ENCODE results near the gene MPP2.
"Not testable (repeated sequence)": the region's sequence is repeated elsewhere in the genome, so short reads cannot be mapped to it uniquely, and the experiment has no call there.

Gene MPP2, protein sequence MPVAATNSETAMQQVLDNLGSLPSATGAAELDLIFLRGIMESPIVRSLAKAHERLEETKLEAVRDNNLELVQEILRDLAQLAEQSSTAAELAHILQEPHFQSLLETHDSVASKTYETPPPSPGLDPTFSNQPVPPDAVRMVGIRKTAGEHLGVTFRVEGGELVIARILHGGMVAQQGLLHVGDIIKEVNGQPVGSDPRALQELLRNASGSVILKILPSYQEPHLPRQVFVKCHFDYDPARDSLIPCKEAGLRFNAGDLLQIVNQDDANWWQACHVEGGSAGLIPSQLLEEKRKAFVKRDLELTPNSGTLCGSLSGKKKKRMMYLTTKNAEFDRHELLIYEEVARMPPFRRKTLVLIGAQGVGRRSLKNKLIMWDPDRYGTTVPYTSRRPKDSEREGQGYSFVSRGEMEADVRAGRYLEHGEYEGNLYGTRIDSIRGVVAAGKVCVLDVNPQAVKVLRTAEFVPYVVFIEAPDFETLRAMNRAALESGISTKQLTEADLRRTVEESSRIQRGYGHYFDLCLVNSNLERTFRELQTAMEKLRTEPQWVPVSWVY

DNA sequence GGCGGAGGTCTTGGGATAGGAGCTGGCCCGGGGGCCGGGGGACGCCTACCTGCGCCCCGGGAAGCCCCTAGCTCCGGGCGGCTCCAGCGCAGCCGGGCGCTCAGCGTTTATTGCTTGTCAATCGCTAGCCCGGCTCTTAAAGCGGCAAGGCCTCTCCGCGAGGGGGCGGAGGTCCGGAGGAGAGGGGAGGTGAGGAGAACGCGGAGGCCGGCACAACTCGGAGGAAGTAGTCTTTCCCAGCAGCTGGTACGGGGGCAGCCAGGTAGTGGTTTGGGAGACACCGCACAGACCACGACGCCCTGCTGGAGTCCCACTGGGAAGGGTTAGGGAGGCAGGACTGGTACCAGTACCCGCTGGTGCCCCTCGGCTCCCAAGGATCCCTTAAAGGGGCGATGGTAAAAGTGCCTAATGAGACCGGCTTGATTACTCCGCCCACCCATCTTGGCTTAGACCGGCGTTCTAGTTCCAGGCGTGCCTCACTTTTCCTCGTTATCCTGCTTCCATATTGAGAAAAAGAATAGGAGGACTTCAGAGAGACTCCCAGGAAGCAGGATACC is at the start of gene MPP2:
TSS of gene MPP2 (minus strand) at position 112 of the 557 bp plus-strand sequence. CDS start 3,076 bp downstream, outside the sequence.
- peak; percentile 15 to 46 for DNase-seq (ENCODE audit: low read depth in 2 of 2)

DNA sequence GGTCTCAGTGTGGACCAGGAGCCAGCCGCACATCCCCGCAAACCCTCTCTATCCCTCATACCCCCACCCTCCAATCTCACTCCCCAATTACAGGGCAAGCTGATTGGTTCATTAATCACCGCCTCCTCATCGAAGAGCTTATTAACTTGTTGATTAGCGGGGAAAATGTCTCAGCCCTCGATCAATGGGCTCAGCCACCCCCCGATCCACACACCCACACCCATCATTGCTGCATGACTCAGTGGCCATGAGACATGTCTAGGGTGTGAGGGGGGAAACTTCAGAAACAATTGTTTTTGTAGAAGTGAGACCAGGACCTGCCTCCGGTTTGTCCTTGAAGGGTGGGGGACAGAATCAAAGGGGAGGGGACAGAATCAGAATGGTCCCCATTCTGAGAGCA is 48.9 kb upstream of the MPP2 start:
- no peak for DNase-seq (ENCODE audit: low read depth in 2 of 2)

DNA sequence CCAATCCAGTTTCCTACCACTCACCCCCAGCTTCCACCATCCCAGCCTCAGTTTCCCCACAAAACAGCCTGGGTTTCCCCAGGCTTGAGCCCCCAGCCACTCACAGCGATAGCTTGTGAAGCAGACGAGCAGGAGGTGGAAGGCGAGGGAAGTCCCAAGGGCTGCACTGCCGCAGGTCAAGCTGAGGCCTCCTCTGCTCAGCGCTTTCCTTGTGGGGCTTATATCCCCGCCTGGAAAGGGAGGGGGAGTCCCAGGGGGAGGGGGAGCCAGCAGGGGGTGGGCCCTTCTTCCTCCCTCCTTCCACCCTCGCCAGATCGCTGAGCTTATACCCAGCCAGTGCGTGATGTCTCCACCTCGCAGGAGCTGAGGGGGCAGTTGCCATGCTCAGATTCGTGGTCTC is 46.4 kb upstream of the MPP2 start, which contains the start of gene PYY:
TSS of gene PYY (minus strand) at position 195 of the 400 bp plus-strand sequence. CDS start 457 bp downstream, outside the sequence.
- DNase-seq (ENCODE audit: low read depth in 2 of 2) = no peak

- no peak for DNase-seq (ENCODE audit: low read depth in 2 of 2)
Observed at GRCh38 chr17:43952724-43953666, 45.7 kb upstream of the MPP2 start.

DNA sequence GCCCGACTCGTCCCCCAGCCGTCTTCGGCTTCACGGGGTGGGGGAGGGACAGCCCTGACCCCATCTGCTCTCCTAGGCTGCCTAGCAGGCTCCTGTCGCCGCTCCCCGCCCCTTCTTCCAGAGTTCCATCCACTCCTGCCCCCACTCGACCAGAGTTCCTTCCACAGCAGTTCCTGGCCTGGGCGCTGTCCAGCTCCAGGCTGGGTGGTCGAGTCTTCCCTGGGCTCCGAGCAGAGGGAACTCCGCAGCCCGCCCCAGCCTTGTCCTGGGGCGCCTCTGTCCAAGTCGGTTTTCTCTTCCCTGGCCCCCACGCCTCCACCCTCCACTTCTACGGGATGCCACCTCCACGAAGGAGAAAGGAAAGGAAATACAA is 45.0 kb upstream of the MPP2 start:
- no peak for DNase-seq (ENCODE audit: low read depth in 2 of 2)

GRCh38 chr17:43951750-43952149 is 44.4 kb upstream of the MPP2 start:
- no peak for DNase-seq (ENCODE audit: low read depth in 2 of 2)

GRCh38 chr17:43950554-43950953 is 43.2 kb upstream of the MPP2 start:
- no peak for DNase-seq (ENCODE audit: low read depth in 2 of 2)

- DNase-seq (ENCODE audit: low read depth in 2 of 2) = no peak
Observed at GRCh38 chr17:43949781-43950180, 42.4 kb upstream of the MPP2 start.

DNA sequence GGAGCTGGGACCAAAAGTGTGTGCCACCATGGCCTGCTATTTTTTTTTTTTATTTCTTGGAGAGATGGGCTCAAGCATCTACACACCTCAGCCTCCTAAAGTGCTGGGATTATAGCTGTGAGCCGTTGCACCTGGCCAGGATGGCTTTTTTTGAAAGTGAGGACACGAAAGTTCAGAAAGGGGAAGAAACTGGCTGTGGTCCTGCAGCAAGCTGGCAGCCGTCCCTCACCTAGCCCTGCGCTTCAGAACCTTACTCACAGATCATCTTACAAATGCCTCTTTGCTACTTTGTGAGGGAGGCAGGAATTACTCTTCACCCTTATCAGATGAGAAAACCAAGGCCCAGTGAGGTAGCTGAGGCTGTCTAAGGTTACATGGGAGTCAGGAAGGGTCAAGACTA is 39.4 kb upstream of the MPP2 start:
- no peak for DNase-seq (ENCODE audit: low read depth in 2 of 2)

- no peak for DNase-seq (ENCODE audit: low read depth in 2 of 2)
Observed at GRCh38 chr17:43945074-43945829, 37.9 kb upstream of the MPP2 start.

- DNase-seq (ENCODE audit: low read depth in 2 of 2) = no peak
Observed at GRCh38 chr17:43942051-43942685, 34.8 kb upstream of the MPP2 start, which contains the start of gene PPY. Gene PPY (minus strand): TSS chr17:43942476. CDS start chr17:43941654, 822 bp downstream.

DNA sequence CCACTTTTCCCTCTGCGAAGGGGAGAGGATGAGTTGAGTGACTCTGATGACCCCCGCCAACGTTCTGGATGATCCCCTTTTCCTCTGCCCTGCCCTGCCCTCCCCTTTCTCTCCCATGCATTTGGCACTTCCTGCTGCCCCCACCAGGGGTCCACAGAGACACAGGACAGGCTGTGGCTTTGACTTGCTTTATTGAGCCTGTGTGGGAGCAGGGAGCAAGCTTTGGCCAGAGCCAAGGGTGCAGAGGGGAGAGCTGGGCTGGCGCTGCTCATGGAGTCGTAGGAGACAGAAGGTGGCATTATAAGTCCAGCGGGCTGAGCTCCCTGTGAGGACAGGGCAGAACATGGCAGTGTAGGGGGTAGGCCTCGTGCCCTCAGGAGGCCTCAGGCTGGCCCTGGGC is 33.3 kb upstream of the MPP2 start:
- no peak for DNase-seq (ENCODE audit: low read depth in 2 of 2)

- DNase-seq (ENCODE audit: low read depth in 2 of 2) = no peak
Observed at GRCh38 chr17:43939886-43940285, 32.5 kb upstream of the MPP2 start.

DNA sequence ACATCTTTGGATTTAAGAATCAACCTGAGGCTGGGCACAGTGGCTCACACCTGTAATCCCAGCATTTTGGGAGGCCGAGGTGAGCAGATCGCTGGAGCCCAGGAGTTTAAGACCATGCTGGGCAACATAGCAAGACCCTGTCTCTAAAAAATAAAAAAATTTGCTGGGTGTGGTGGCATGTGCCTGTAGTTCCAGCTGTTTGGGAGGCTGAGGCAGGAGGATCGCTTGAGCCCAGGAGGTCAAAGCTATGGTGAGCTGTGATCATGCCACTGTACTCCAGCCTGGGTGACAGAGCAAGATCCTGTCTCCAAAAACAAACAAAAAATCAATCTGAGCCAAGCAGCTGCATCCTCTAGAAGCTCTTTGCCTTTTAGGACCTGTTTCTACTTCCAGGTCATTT is 32.1 kb upstream of the MPP2 start:
- not testable (repeated sequence) for DNase-seq (ENCODE audit: low read depth in 2 of 2)

DNA sequence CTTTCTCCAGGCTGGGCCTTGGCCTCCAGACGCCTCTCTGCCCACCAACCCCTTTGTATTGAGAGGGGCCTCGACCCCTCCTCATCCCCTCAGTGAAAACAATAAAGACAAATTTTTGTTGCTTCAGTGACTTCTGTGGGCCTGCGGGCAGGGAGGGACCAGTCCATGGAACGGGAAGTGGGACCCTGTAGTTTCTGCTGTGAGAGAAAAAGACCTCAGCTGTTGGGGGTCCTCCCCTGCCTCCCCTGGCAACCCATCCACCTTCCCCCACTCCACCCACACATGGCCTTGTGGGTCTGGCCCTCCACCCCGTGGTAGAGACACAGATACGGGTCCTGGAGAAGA is 31.5 kb upstream of the MPP2 start:
- DNase-seq (ENCODE audit: low read depth in 2 of 2) = no peak

DNA sequence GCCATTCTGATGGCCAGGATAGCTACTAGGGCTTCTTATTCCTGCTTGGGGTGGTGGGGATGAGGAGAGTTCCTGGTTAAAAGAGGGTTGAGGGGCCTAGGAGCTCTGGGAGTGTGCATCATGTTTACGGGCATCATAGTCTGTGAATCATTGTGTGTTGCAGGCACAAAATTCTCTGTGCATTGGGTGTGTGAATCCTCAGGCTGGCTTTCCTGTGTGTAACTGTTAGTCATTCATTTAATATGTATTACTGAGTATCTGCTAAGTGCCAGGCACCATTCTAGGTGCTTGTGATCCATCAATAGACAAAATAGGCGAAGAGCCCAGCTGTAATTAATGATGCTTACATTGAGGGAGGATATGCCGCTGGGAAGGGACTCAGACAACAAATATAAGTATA is 29.1 kb upstream of the MPP2 start:
- no peak for DNase-seq (ENCODE audit: low read depth in 2 of 2)

- no peak for DNase-seq (ENCODE audit: low read depth in 2 of 2)
Observed at GRCh38 chr17:43935926-43936261, 28.6 kb upstream of the MPP2 start.

GRCh38 chr17:43935204-43935925 is 28.0 kb upstream of the MPP2 start:
- DNase-seq (ENCODE audit: low read depth in 2 of 2) = no peak

- DNase-seq (ENCODE audit: low read depth in 2 of 2) = no peak
Observed at GRCh38 chr17:43932923-43933322, 25.6 kb upstream of the MPP2 start.

- DNase-seq (ENCODE audit: low read depth in 2 of 2) = no peak
Observed at GRCh38 chr17:43932357-43932756, 25.0 kb upstream of the MPP2 start.
